Coronary artery (tissue), 2 donors: ENCODE results near the gene RASGRP2.
"Not testable (repeated sequence)": the region's sequence is repeated elsewhere in the genome, so short reads cannot be mapped to it uniquely, and the experiment has no call there.

Experiments
- DNase-seq: peaks from one replicate; pipeline ENCODE4 v3.0.0-alpha.2; 2017; ENCODE audit warnings: low spot score
- H3K27ac ChIP-seq, 2 donors: fragments of 200-600 bp; sonication (generic); one replicate each; pipeline ENCODE4 v1.5.1; 2016 to 2019
- H3K4me3 ChIP-seq: fragments of 200-600 bp; sonication (generic); 2 replicates; pipeline ENCODE4 v1.5.1; 2016; ENCODE audit warnings: mild to moderate bottlenecking, moderate library complexity
- CTCF ChIP-seq: fragments of 200-600 bp; sonication (generic); IDR thresholded peaks from one replicate; pipeline ENCODE4 v1.5.1; 2019; ENCODE audit warnings: antibody characterized with exemption

RASGRP2 gene

DNA sequence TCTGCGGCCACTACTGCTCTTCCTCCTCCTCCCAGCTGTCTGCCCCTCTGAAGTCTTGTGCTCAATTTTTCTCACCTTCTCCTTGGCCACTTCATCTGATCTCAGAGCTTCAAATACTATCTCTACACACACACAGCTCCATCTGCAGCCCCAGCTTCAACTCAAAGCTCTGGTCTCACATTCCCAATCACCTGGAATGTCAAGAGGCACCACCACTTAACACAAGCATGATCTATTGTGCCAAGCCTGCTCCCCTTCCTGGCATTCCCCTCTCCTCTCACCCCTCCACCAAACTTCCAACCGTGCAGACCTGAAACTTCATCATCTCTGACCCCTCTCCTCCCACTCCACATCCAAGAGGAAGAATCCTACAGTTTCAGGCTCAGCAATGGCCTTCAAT is 38.4 kb downstream of the RASGRP2 start:
- Histone ChIP-seq H3K27ac (no peak overlapping the region), H3K4me3 (no peak overlapping the region)
- no peak for TF ChIP-seq CTCF
- no peak for DNase-seq

GRCh38 chr11:64703048-64703447 is 40.9 kb downstream of the RASGRP2 start:
- Histone ChIP-seq H3K4me3 (no peak overlapping the region), H3K27ac (no peak overlapping the region)
- TF ChIP-seq CTCF, result no peak
- no peak for DNase-seq

- not testable (repeated sequence) for H3K27ac ChIP-seq, DNase-seq, H3K4me3 ChIP-seq
Observed at GRCh38 chr11:64701956-64702355, 42.0 kb downstream of the RASGRP2 start.

DNA sequence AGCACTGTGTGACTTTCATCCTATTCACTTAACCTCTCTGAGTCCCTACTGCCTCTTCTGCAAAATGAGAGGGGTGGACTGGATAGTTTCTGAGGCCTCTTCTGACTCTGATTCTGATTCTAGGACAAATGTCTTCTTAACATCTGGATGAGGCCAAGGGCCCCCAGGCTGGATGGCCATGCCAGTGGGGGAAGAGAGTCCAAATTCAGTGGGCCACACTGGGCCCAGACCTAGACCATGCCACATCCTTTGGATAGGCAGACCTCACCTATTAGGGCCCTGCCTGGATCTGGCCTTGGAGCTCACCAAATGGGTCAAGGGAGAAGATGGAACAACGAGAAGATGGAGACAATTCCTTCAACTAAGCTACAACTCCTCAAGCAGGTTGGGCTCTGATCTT is 45.5 kb downstream of the RASGRP2 start:
- DNase-seq, result no peak
- H3K27ac ChIP-seq, result no peak overlapping the region

GRCh38 chr11:64697663-64698375 is 46.1 kb downstream of the RASGRP2 start:
- no peak for TF ChIP-seq CTCF
- no peak for DNase-seq
- Histone ChIP-seq H3K27ac (no peak overlapping the region), H3K4me3 (no peak overlapping the region)

More for the DNA sequence above, 45.5 kb downstream of the RASGRP2 start:
- no peak overlapping the region for H3K4me3 ChIP-seq
- TF ChIP-seq CTCF, result no peak

DNA sequence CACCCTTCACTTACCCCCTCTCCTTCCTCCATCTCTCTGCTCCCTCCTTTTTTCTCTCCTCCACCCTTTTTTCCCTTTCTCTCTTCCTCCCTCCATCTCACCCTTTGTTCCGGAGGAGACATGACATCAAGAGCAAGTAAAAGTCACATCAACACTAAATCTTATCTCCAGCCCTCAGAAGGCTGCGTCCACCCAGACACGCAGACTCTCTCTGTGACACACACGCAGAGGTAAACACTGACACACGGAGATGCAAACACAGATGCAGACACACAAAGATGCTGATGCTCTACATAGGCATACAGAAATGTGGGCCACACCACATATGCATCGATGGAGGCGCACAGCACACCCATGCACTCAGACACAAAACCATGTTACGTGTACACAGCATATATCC is 47.9 kb downstream of the RASGRP2 start:
- no peak for DNase-seq
- no peak for TF ChIP-seq CTCF
- Histone ChIP-seq H3K27ac (no peak overlapping the region), H3K4me3 (no peak overlapping the region)

- TF ChIP-seq CTCF, result no peak
- no peak overlapping the region for H3K27ac ChIP-seq
- no peak overlapping the region for H3K4me3 ChIP-seq
- DNase-seq, result no peak
Observed at GRCh38 chr11:64695548-64695947, 48.4 kb downstream of the RASGRP2 start.
